A549 (cell line): ENCODE measurements around the gene OR2W1. TPM values are rescaled to one million over a fixed set of nuclear protein-coding genes. Genes with fewer than 3 reads are reported as not detected.

Source experiments
- ATAC-seq, 2 experiments: fragments of 200-7000 bp in 1 of 2; fragments of >200 bp in 1 of 2; cut with Nextera tagmentation in 1 of 2; cut with Tn5 transposase in 1 of 2; 3 replicates each; pipeline versions ENCODE4 v1.8.0 to v1.9.1; 2018 to 2020; ENCODE audit warnings: mild to moderate bottlenecking in 1 of 2, moderate library complexity in 1 of 2
- CTCF ChIA-PET: fragments of 300-600 bp; sonication (Branson Sonifier 250); formaldehyde crosslinking; extraction: SDS; loops from one replicate; lab custom pipeline; 2021; ENCODE audit warnings: antibody characterized with exemption, inconsistent platforms; lab: Yijun Ruan, JAX
- POLR2A ChIA-PET: fragments of 350-600 bp; formaldehyde crosslinking; extraction: SDS; loops from one replicate; lab custom pipeline; 2021; ENCODE audit warnings: antibody characterized with exemption, inconsistent platforms; lab: Yijun Ruan, JAX
- DNase-seq, 2 experiments: peaks; one replicate each; pipeline versions ENCODE4 v3.0.0 to v3.0.0-alpha.2; 2011 to 2016; ENCODE audit warnings: low read depth in 1 of 2, low spot score in 1 of 2
- FAIRE-seq: peaks from 2 replicates; lab custom pipeline; 2011; peaks lifted over from hg19 to GRCh38; lab: Jason Lieb, UNC
- H3K27ac ChIP-seq, 2 experiments: fragments of >200 bp; sonication (Bioruptor Twin); formaldehyde crosslinking; 3 replicates each; pipeline ENCODE4 v1.5.1; 2016 to 2017
- H3K4me1 ChIP-seq: fragments of >200 bp; sonication (Bioruptor Twin); formaldehyde crosslinking; 3 replicates; pipeline ENCODE4 v1.6.1; 2016
- H3K4me2 ChIP-seq: fragments of >200 bp; sonication (Bioruptor Twin); formaldehyde crosslinking; 3 replicates; pipeline ENCODE4 v1.6.1; 2016
- H3K4me3 ChIP-seq: fragments of >200 bp; sonication (Bioruptor Twin); formaldehyde crosslinking; 3 replicates; pipeline ENCODE4 v1.5.1; 2016
- H3K9me3 ChIP-seq: fragments of >200 bp; sonication (Bioruptor Twin); formaldehyde crosslinking; 3 replicates; pipeline ENCODE4 v1.6.1; 2016
- BCL3 ChIP-seq: fragments of >200 bp; sonication (Bioruptor Twin); formaldehyde crosslinking; IDR thresholded peaks from 3 replicates; pipeline ENCODE4 v1.6.1; 2016
- CBX8 ChIP-seq: fragments of 200-600 bp; sonication (generic); IDR thresholded peaks from 2 replicates; pipeline ENCODE4 v1.6.1; 2016
- CEBPB ChIP-seq, 2 experiments: fragments of >200 bp in 1 of 2; sonication (Bioruptor Twin) in 1 of 2; formaldehyde crosslinking in 1 of 2; IDR thresholded peaks; 2 replicates each; pipeline ENCODE4 v1.6.1; 2012 to 2016
- EHF ChIP-seq: fragments of 250-450 bp; sonication (Bioruptor Pico); IDR thresholded peaks from 2 replicates; pipeline ENCODE4 v1.5.0; 2020; ENCODE audit warnings: mild to moderate bottlenecking
- ELK1 ChIP-seq: fragments of 150-350 bp; IDR thresholded peaks from 2 replicates; pipeline ENCODE4 v1.6.1; 2014; ENCODE audit warnings: low read depth, mild to moderate bottlenecking, low read length
- EP300 ChIP-seq, 2 experiments: fragments of >200 bp; sonication (Bioruptor Twin); formaldehyde crosslinking; IDR thresholded peaks; 2 replicates in 1 of 2; 3 replicates in 1 of 2; pipeline ENCODE4 v1.6.1; 2016 to 2017
- FOSB ChIP-seq: fragments of 250-450 bp; sonication (Bioruptor Pico); IDR thresholded peaks from 2 replicates; pipeline ENCODE4 v1.5.0; 2020; ENCODE audit warnings: mild to moderate bottlenecking, moderate library complexity
- GATA3 ChIP-seq: IDR thresholded peaks from 2 replicates; pipeline ENCODE4 v1.6.1; 2012; ENCODE audit warnings: borderline replicate concordance
- HDAC2 ChIP-seq: fragments of 200-600 bp; sonication (generic); IDR thresholded peaks from 2 replicates; pipeline ENCODE4 v1.6.1; 2016
- HOXB13 ChIP-seq: fragments of 250-450 bp; sonication (Bioruptor Pico); IDR thresholded peaks from 2 replicates; pipeline ENCODE4 v1.5.0; 2020; ENCODE audit warnings: low read depth, mild to moderate bottlenecking, moderate library complexity
- KDM5A ChIP-seq: fragments of 200-600 bp; sonication (generic); IDR thresholded peaks from 2 replicates; pipeline ENCODE4 v1.6.1; 2016; ENCODE audit warnings: antibody characterized with exemption, mild to moderate bottlenecking
- MAFK ChIP-seq: fragments of 450-650 bp; IDR thresholded peaks from 2 replicates; pipeline ENCODE4 v1.6.1; 2014; ENCODE audit not compliant: partially characterized antibody
- MAZ ChIP-seq: fragments of 150-350 bp; IDR thresholded peaks from 2 replicates; pipeline ENCODE4 v1.6.1; 2014; ENCODE audit warnings: antibody characterized with exemption, low read depth, low read length, borderline replicate concordance
- NPAS2 ChIP-seq: fragments of 250-450 bp; sonication (Bioruptor Pico); IDR thresholded peaks from 2 replicates; pipeline ENCODE4 v1.8.0; 2022; ENCODE audit warnings: mild to moderate bottlenecking, moderate library complexity, borderline replicate concordance
- POLR2A ChIP-seq: IDR thresholded peaks from 2 replicates; pipeline ENCODE4 v1.6.1; 2012; ENCODE audit warnings: mild to moderate bottlenecking, low read length
- RAD21 ChIP-seq, 2 experiments: fragments of >200 bp in 1 of 2; sonication (Bioruptor Twin) in 1 of 2; formaldehyde crosslinking in 1 of 2; IDR thresholded peaks in 1 of 2; conservative IDR thresholded peaks in 1 of 2; 2 replicates in 1 of 2; 3 replicates in 1 of 2; pipeline ENCODE4 v1.6.1; 2012 to 2018; ENCODE audit warnings: inconsistent platforms in 1 of 2
- RARB ChIP-seq: fragments of 250-450 bp; sonication (Bioruptor Pico); IDR thresholded peaks from 2 replicates; pipeline ENCODE4 v1.8.0; 2021; ENCODE audit warnings: mild to moderate bottlenecking, moderate library complexity
- RNF2 ChIP-seq: fragments of 200-600 bp; sonication (generic); IDR thresholded peaks from 2 replicates; pipeline ENCODE4 v1.6.1; 2016; ENCODE audit warnings: low read depth, mild to moderate bottlenecking, antibody characterized with exemption, moderate library complexity, borderline replicate concordance
- SMC3 ChIP-seq: fragments of >200 bp; sonication (Bioruptor Twin); formaldehyde crosslinking; IDR thresholded peaks from 3 replicates; pipeline ENCODE4 v1.6.1; 2018; ENCODE audit warnings: inconsistent platforms
- SREBF2 ChIP-seq: fragments of 450-650 bp; IDR thresholded peaks from 2 replicates; pipeline ENCODE4 v1.6.1; 2014; ENCODE audit warnings: mild to moderate bottlenecking, moderate library complexity
- TP53 ChIP-seq: fragments of 250-450 bp; sonication (Bioruptor Pico); IDR thresholded peaks from 2 replicates; pipeline ENCODE4 v1.5.0; 2021; ENCODE audit warnings: mild to moderate bottlenecking, moderate library complexity
- ZSCAN20 ChIP-seq: fragments of 250-450 bp; sonication (Bioruptor Pico); IDR thresholded peaks from 2 replicates; pipeline ENCODE4 v1.8.0; 2022; ENCODE audit warnings: mild to moderate bottlenecking, moderate library complexity
- WGBS: methylation state at CpG from one replicate; pipeline ENCODE4 v1.1.6; 2017; ENCODE audit errors: missing lambda C conversion rate; 5-methylcytosine and 5-hydroxymethylcytosine counted together
- polyA plus RNA-seq, 4 experiments: library from polyadenylated mRNA; depleted of rRNA in 3 of 4; stranded (reverse); fragments of >200 nt; fragmentation: RNase III in 1 of 4; extraction: RNeasy Plus Mini Kit Qiagen cat#74134 plus additional on column Dnase treatment in 1 of 4; gene quantifications; 2 replicates in 3 of 4; 3 replicates in 1 of 4; pipeline ENCODE4 v1.2.3, GENCODE V29; 2011 to 2017
- TF ChIP-seq, protein P1 (sequence below): fragments of >200 bp; sonication (Bioruptor Twin); formaldehyde crosslinking; IDR thresholded peaks from 3 replicates; pipeline ENCODE4 v1.5.1; 2016
- TF ChIP-seq, protein P2 (sequence below): IDR thresholded peaks from 2 replicates; pipeline ENCODE4 v1.6.1; 2012

Gene OR2W1
- polyA plus RNA-seq, 2 of the 4 experiments (the other 2 are of a cell fraction): not detected

DNA sequence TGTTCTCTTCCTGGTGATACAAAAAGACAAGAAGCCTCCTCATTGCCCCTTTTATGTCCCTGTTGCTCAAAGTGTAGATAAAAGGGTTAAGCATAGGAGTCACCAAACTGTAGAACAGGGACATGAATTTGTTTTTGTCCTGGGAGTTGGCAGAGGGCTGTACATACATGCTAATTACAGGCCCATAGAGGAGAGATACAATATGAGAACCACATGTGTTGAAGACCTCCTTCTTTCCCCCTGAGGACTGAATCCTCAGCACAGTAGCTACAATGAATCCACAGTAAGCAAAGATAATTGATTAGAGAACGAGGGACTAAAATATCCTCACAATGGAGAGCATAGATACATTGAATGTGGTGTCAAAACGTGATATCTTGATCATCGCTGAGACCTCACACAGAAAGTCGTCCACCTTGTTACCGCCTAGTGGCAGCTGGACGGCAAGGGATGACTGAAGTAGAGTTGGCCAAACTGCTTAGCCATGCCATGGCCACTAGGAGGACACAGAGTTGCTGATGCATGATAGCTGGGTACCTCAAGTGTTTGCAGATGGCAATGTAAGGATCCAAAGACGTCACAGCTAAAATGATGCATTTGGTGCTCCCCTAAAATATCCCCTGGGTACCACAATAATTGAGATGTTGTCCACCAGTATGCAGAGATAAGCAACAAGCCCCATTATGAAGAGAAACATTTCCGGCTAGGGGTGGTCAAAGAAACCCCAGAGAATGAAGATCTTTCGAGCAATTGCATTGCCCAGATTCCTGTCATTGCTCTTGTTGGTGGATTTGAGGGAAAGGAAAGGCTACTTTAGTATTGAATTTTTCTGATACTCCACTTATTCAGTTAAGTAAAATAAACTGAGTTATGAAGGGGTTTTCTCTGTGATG, 27.1 kb upstream of the OR2W1 start:
- no peak overlapping the region for H3K4me2 ChIP-seq
- peak; percentile 93 to 97 for ATAC-seq
- CTCF ChIA-PET: interaction anchor here (0.7 to 1.7 kb wide), 3 partner anchors 35 to 546 kb away, joined by 3 read pairs; no protein-coding TSS in a partner anchor

DNA sequence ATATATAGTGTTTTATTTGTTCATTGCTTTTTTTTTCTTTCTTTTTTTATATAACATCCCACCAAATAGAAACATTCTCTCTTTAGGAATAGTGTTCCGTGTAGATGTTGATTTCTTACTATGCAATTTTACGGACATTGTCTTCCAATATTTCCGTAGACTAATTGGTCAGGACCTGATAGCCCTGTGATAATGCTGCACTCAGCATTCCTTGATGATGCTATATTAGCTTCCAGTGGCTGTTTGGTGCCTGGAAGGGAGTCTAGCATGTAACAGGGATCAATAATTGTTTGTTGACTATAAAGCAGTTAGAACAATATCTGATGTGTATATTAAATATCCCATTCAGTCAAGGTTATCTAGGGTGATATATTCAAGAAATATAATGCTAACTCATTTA, 6.7 kb upstream of the OR2W1 start:
- Histone ChIP-seq H3K27ac (no peak overlapping the region), H3K4me2 (no peak overlapping the region), H3K9me3 (no peaks in the 10 kb centered on the region), H3K4me1 (no peaks in the 10 kb centered on the region), H3K4me3 (no peak overlapping the region)
- WGBS: 27% methylated on average over 3 of the region's 3 CpGs
- ChIA-PET POLR2A (no interaction called here), CTCF (no interaction called here)
- DNase-seq: no peak
- TF ChIP-seq EP300 (IDR thresholded peaks at IDR 0.05): no peak
- peak; percentile 31 for TF ChIP-seq MAFK
- no peak for TF ChIP-seq FOSB (CRISPR knock-in tag)
- TF ChIP-seq SMC3: no peak
- TF ChIP-seq CBX8: no peak
- no peak for ATAC-seq
- FAIRE-seq: no peak

More for the DNA sequence above, 27.1 kb upstream of the OR2W1 start:
- FAIRE-seq (no peak), DNase-seq (peak; percentile 36 to 65)
- no peaks in the 10 kb centered on the region for H3K9me3 ChIP-seq
- H3K27ac ChIP-seq: no peak overlapping the region
- no peak overlapping the region for H3K4me3 ChIP-seq
- TF ChIP-seq, protein P1, sequence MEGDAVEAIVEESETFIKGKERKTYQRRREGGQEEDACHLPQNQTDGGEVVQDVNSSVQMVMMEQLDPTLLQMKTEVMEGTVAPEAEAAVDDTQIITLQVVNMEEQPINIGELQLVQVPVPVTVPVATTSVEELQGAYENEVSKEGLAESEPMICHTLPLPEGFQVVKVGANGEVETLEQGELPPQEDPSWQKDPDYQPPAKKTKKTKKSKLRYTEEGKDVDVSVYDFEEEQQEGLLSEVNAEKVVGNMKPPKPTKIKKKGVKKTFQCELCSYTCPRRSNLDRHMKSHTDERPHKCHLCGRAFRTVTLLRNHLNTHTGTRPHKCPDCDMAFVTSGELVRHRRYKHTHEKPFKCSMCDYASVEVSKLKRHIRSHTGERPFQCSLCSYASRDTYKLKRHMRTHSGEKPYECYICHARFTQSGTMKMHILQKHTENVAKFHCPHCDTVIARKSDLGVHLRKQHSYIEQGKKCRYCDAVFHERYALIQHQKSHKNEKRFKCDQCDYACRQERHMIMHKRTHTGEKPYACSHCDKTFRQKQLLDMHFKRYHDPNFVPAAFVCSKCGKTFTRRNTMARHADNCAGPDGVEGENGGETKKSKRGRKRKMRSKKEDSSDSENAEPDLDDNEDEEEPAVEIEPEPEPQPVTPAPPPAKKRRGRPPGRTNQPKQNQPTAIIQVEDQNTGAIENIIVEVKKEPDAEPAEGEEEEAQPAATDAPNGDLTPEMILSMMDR: peak; percentile 33
- no peak for TF ChIP-seq HOXB13
- peak in 1 of 2 experiments; percentile 38; a peak in 2 of 5 replicates for TF ChIP-seq RAD21 (conservative IDR thresholded peaks at IDR 0.05 in 1 of 2, IDR thresholded peaks at IDR 0.05 in 1 of 2)
- TF ChIP-seq RARB (CRISPR knock-in tag): no peak
- no peak for TF ChIP-seq MAFK
- TF ChIP-seq ELK1: no peak
- no peak for TF ChIP-seq KDM5A
- no peak for TF ChIP-seq GATA3
- TF ChIP-seq EHF (CRISPR knock-in tag): no peak
- TF ChIP-seq RNF2: no peak
- 12% methylated on average over 9 of the region's 9 CpGs for WGBS
- POLR2A ChIA-PET: no interaction called here
- no peaks in the 10 kb centered on the region for H3K4me1 ChIP-seq

DNA sequence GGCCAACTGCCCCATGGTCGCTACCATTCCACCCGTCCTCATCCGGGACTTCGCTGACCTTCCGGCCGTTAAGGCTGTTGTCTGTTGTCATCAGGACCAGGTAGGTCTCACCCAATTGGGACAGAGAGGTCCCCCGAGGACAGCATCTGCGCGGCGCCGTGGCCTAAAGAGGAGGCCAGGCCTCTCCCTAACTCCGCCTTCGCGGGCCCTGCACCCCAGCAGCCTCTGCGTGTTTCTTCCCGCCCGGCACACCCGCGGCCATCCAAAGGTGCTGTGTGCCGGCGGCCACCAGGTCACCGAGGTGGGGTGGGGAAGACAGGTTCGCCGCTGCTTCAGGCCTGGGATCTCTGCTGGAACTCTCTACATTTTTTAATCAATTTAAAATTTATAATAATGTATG, 9.0 kb downstream of the OR2W1 start:
- TF ChIP-seq NPAS2 (CRISPR knock-in tag) (no peak), SREBF2 (no peak), TP53 (CRISPR knock-in tag) (no peak), POLR2A (no peak), HDAC2 (no peak), ZSCAN20 (no peak), CEBPB (IDR thresholded peaks at IDR 0.05) (no peak), MAZ (no peak), BCL3 (no peak)
- TF ChIP-seq, protein P1: no peak
- TF ChIP-seq, protein P2, sequence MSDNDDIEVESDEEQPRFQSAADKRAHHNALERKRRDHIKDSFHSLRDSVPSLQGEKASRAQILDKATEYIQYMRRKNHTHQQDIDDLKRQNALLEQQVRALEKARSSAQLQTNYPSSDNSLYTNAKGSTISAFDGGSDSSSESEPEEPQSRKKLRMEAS: no peak
- H3K9me3 ChIP-seq: no peaks in the 10 kb centered on the region
- ATAC-seq (no peak), DNase-seq (no peak), FAIRE-seq (no peak)
- WGBS: 90% methylated on average over 21 of the region's 24 CpGs
- no peak overlapping the region for H3K4me2 ChIP-seq
- H3K27ac ChIP-seq: no peak overlapping the region
- no peaks in the 10 kb centered on the region for H3K4me1 ChIP-seq
- ChIA-PET CTCF (no interaction called here), POLR2A (no interaction called here)
- H3K4me3 ChIP-seq: no peak overlapping the region
